NCI-H345 treated with DMSO at 0.1 percent for 48 hours (cell line): Measurements from ENCODE around the gene EYS.
"Not testable (repeated sequence)": the region's sequence is repeated elsewhere in the genome, so short reads cannot be mapped to it uniquely, and the experiment has no call there.

Experiments
- DNase-seq: peaks from one replicate; lab custom pipeline; 2025; ENCODE audit not compliant: unreplicated experiment; lab: John Stamatoyannopoulos, UW

EYS gene

DNA sequence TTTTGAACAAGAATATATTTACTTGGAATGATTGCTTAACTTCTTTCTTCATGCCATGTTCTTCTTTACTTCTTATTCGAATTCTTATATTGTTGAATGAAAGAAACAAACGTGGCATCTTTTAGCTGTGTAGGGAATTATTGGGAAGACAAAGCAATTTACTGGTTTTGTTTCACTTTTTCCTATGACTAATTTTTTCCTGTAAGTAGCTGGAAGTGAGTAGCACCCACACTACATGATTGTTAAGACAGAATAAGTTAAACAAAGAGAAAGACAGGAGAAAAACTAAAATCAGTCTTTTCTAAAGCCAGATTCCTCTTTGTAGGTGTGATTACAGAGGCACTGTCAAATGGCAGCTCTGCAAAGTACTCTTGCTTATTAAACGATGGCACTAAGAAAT is 593.4 kb downstream of the EYS start:
- DNase-seq: no peak

DNA sequence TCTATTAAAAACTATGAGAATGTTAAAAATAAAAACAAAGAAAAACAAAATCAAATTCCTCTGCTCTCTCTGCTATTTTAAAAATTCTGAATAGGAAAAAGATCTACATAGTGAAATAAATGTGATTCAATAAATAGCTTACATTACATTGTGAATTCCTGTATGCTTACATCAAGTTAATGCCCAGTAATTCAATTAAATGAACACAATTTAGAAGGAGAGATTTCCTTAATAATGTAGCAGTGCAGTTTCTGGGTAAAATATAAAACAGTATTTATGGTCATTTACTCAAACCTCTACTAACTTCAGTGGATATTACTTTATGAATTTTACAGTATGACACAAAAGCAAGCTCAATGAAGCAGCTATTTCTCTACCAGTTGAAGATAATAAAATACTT is 594.6 kb downstream of the EYS start:
- no peak for DNase-seq

DNA sequence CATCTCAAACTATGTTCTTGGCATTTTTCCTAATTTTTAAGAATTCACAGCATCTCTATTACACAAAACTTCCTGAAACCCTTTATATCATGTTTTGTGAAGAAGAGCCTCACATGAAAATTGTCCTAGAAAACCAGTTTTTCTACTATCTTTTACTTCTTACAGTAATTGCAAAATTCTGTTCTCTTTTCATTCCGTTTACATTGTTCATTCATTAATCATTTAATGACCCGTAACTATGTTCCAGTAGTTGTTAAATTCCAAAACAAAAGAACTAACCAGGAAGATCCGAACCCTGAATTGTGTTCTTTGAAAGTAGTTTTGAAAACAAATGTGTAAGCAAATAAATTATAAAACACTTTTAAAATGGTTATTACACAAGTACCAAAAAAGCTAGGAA is 597.0 kb downstream of the EYS start:
- no peak for DNase-seq

- no peak for DNase-seq
Measured at GRCh38 chr6:65098349-65098748, 608.7 kb downstream of the EYS start.

DNA sequence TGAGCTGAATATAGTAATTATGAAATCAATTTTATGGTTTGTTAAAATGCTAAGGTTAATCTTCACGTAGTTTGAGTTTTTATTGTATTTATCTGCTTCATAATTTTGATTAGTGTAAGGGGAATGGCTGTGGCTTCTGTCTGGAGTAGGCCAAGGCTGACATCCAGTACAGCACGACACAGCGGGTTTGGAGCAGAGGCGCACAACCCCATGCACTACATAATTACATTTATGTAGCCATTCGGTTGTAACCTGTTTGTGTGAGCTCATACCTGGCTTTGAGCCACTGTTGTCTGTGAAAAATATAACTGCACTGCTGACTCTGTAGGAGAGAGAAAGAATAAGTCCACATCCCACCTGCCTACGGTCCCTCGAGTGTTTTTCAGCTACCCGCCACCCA is 615.5 kb downstream of the EYS start:
- DNase-seq: no peak

- no peak for DNase-seq
Measured at GRCh38 chr6:65088575-65088974, 618.5 kb downstream of the EYS start.

- DNase-seq: no peak
Measured at GRCh38 chr6:65081756-65082155, 625.3 kb downstream of the EYS start.

DNA sequence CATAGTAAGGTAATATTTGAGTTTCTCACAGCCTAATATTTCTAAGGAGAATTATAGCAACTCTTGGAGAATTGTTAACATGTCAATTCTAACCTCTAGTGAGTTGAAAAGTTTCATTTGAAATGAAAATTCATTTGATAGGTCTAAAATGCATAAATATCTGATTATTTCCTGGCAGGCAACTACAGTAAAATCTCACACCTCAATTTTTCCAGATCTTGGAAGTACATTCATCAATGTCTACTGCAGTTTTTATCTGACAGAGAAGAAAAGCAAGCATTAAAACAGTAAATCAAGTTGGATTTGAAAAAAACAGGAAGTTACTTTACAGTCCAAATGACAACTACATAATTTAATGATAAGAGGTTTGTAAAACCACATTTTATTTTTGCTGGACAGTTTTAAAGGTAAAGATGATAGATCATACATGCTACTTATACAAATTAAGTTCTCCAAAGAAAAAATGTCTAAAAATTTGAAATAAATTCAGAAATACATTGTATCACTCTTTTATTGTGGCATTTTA is 631.3 kb downstream of the EYS start:
- no peak for DNase-seq

- DNase-seq: no peak
Measured at GRCh38 chr6:65072500-65072899, 634.5 kb downstream of the EYS start.

DNA sequence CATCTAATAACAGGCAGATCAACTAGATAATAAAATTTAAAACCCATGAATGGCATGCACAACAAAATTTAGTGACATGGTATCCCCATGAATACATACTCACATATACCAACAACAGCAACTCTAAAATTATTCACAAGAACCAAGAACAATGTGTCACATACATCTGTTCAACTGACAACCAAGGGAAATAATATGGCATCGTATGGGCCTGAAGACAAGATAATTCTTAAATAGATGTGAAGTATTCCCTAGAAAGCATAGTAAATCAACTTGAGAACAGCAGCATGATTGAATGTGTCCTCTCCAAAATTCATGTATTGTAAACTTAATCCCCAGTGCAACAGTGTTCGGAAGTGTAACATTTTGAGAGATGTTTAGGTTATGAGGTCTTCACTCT is 635.5 kb downstream of the EYS start:
- DNase-seq: no peak

DNA sequence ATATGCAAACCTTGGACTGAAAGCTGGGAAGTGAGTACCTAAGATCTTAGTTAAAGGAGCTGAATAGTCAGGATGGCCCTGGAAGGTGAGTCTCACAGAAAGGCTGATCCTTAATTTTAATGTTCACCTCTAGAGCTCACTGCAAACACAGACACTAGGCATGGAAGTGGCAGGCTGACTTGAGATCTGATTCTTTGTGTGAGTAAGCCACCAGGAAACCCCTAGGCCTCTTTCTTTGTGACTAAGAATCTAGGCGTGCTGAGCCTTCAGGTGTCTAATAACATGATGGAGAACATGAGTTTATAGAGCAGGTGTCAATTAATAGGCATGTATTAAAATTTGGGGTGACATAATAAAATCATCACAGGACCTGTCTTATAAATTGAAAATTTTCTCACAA is 642.2 kb downstream of the EYS start:
- no peak for DNase-seq

DNA sequence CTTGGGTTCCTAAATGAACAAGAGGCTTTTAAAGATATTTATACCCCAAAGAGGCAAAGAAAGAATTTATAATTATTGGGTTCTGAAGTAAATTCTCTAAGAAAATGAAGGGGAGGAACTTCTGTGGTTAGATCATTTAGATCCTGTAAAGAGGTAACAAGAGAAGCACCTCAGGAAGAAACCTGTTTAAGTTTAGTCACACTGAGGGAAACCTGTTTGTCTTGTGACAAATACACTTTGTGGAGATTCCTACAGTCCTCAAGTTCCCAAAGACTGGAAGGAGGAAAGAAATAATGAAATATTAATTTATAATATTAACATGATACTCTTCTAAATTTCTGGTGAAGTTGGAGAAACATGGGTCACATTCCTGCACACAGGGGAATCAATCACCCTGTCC is 647.5 kb downstream of the EYS start:
- no peak for DNase-seq

GRCh38 chr6:65055545-65055944 is 651.5 kb downstream of the EYS start:
- no peak for DNase-seq

GRCh38 chr6:65052626-65053025 is 654.4 kb downstream of the EYS start:
- no peak for DNase-seq

DNA sequence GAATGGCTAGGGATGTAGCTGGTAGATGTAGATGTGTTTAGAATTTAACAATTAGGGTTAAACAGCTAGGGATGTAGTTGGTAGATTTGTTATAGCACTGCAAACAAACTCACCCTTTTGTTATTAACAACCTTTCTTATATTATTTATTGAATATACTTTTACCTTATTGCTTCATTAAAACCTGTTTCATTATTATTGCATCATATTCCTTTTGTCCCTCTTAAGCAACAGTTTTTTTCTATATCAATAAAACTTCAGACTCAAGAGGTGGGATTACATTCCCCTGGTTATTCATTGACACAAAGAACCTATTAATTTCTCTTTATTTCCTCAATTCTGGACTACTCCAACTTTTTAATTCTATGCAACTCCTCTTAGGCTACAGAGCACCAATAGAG is 661.2 kb downstream of the EYS start:
- no peak for DNase-seq

- no peak for DNase-seq
Measured at GRCh38 chr6:65014006-65014405, 693.0 kb downstream of the EYS start.

DNA sequence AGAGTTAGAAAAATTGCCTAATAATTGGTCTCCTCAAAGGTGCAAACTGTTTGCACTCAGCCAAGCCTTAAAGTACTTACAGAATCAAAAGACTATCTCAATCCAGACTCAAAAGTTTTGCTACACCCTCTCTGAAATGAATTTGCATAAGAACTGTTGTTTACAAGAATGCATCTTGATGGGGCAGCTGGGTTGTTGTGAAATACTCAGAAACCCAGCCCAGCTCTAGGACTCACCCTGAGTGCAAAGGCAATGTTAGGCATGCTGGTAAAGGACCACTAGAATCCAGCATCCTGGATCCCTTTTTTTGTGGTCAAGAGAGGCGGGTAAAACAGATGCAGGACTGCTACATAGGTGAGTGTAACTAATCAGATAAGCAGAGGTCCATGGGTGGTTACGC is 700.2 kb downstream of the EYS start:
- no peak for DNase-seq

- no peak for DNase-seq
Measured at GRCh38 chr6:65004283-65004682, 702.7 kb downstream of the EYS start.

- DNase-seq: not testable (repeated sequence)
Measured at GRCh38 chr6:65002882-65003281, 704.1 kb downstream of the EYS start.

DNA sequence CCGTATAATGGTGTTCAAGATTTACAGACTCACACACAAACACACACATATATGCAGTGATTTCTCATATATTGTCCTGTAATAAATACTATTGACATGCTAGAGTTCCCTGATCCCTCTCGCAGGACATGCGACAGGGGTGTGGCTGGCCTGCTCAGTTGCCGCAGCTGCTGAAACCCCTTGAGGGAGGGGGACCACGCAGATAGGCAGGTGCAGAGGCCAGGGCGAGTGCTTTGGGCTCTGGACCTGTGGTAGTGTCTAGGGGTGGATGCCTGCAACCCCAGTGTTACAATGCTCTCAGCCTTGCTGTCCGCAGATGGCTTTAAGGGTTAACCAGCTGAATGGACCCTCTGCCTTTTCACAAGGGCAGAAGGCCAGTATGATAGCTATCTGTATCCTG is 706.2 kb downstream of the EYS start:
- no peak for DNase-seq

DNA sequence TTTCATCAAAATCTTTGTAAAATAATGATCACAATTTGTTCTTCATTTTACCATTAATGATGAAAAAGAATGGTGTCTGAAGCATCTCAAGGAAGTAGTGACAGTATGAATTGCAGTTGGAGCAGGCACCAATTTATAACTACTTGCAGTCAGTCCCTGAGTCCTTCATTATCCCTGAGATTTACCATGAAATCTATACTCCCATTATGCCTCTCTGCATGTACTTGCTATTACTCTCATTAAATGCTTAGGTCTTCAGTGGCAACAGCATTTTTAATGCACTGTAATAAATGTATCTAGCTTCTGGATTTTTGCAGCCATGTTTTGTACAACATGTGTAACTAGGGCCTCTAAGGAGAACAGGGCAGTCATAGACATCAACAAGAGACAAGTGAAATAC is 708.8 kb downstream of the EYS start:
- no peak for DNase-seq

DNA sequence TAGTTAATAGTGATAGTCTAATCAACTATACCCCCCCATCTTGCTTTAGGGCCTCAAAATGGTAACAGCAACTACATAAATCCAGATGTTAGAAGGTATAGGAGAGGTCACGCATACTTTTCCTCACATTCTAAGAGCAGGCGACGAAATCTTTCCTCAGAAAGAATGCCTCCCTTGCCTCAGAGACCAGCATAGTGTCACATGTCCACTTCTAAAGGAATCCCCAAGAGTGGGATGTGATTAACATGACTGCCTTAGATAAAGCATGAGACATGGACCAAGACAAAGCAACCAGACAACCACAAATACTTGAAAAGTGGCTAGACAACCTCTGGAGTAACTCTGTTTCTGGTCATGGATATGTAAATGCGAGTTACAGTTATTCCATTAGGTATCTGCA is 710.7 kb downstream of the EYS start:
- no peak for DNase-seq

GRCh38 chr6:64990652-64991304 is 716.2 kb downstream of the EYS start:
- no peak for DNase-seq
